ENCODE data around the gene DYNC1I1.

Gene DYNC1I1

GRCh38 chr7:95788258-95788657 lies 15.9 kb downstream of the DYNC1I1 start:
- intact Hi-C loops (cut with DNase I): no loop called here
- DNase-seq: no peak

- DNase-seq: no peak
- intact Hi-C loops (cut with DNase I): no loop called here
Measured at GRCh38 chr7:95788884-95789283, 16.5 kb downstream of the DYNC1I1 start.

GRCh38 chr7:95793658-95794057 lies 21.3 kb downstream of the DYNC1I1 start:
- intact Hi-C loops (cut with DNase I): no loop called here

GRCh38 chr7:95794917-95795515 lies 22.7 kb downstream of the DYNC1I1 start:
- no peak for DNase-seq
- intact Hi-C loops (cut with DNase I): no loop called here

More at GRCh38 chr7:95793658-95794057, 21.3 kb downstream of the DYNC1I1 start:
- DNase-seq: no peak

GRCh38 chr7:95796617-95797016 lies 24.3 kb downstream of the DYNC1I1 start:
- DNase-seq: no peak
- intact Hi-C loops (cut with DNase I): no loop called here

- DNase-seq: no peak
- intact Hi-C loops (cut with DNase I): no loop called here
Measured at GRCh38 chr7:95798401-95798930, 26.1 kb downstream of the DYNC1I1 start.

GRCh38 chr7:95800787-95801186 lies 28.4 kb downstream of the DYNC1I1 start:
- DNase-seq: no peak
- intact Hi-C loops (cut with DNase I): no loop called here

- DNase-seq: no peak
- intact Hi-C loops (cut with DNase I): no loop called here
Measured at GRCh38 chr7:95802270-95802669, 29.9 kb downstream of the DYNC1I1 start.

GRCh38 chr7:95804052-95804451 lies 31.7 kb downstream of the DYNC1I1 start:
- intact Hi-C loops (cut with DNase I): no loop called here
- no peak for DNase-seq

- intact Hi-C loops (cut with DNase I): no loop called here
- DNase-seq: no peak
Measured at GRCh38 chr7:95805909-95806308, 33.6 kb downstream of the DYNC1I1 start.

GRCh38 chr7:95808396-95808795 lies 36.0 kb downstream of the DYNC1I1 start:
- DNase-seq: peak in 1 of 10 donors; percentile 27
- intact Hi-C loops (cut with DNase I): no loop called here

- DNase-seq: peak in 2 of 10 donors; percentile 7 to 54
- intact Hi-C loops (cut with DNase I): no loop called here
Measured at GRCh38 chr7:95811846-95812445, 39.6 kb downstream of the DYNC1I1 start.

- intact Hi-C loops (cut with DNase I): no loop called here
Measured at GRCh38 chr7:95814721-95815120, 42.4 kb downstream of the DYNC1I1 start.

GRCh38 chr7:95817866-95818640 lies 45.7 kb downstream of the DYNC1I1 start:
- DNase-seq: no peak
- intact Hi-C loops (cut with DNase I): no loop called here

More at GRCh38 chr7:95814721-95815120, 42.4 kb downstream of the DYNC1I1 start:
- DNase-seq: no peak

- intact Hi-C loops (cut with DNase I): no loop called here
Measured at GRCh38 chr7:95820778-95821177, 48.4 kb downstream of the DYNC1I1 start.

GRCh38 chr7:95822717-95823116 lies 50.4 kb downstream of the DYNC1I1 start:
- intact Hi-C loops (cut with DNase I): no loop called here
- DNase-seq: no peak

More at GRCh38 chr7:95820778-95821177, 48.4 kb downstream of the DYNC1I1 start:
- no peak for DNase-seq

GRCh38 chr7:95824616-95825015 lies 52.3 kb downstream of the DYNC1I1 start:
- no peak for DNase-seq
- intact Hi-C loops (cut with DNase I): no loop called here

GRCh38 chr7:95828824-95829790 lies 56.8 kb downstream of the DYNC1I1 start:
- no peak for DNase-seq
- intact Hi-C loops (cut with DNase I): no loop called here

GRCh38 chr7:95840953-95841950 lies 68.9 kb downstream of the DYNC1I1 start:
- intact Hi-C loops (cut with DNase I): no loop called here
- DNase-seq: no peak
